NCI-H526 (cell line): Measurements from ENCODE around the gene PLCB4.
A peak's percentile ranks its signal among the peaks of the same experiment; 100 is the strongest.

Experiments used
- DNase-seq, 2 experiments: peaks; one replicate each; lab custom pipeline; 2025; lab: John Stamatoyannopoulos, UW

PLCB4 gene

GRCh38 chr20:9402546-9402945 is 333.7 kb downstream of the PLCB4 start:
- no peak for DNase-seq

- no peak for DNase-seq
Observed at GRCh38 chr20:9403448-9403847, 334.6 kb downstream of the PLCB4 start.

GRCh38 chr20:9407805-9408421 is 339.0 kb downstream of the PLCB4 start:
- peak; percentile 44 to 76 for DNase-seq

GRCh38 chr20:9408422-9409300 is 339.8 kb downstream of the PLCB4 start:
- DNase-seq = no peak

GRCh38 chr20:9409352-9409751 is 340.5 kb downstream of the PLCB4 start:
- no peak for DNase-seq

- DNase-seq = no peak
Observed at GRCh38 chr20:9409981-9410380, 341.1 kb downstream of the PLCB4 start.

- no peak for DNase-seq
Observed at GRCh38 chr20:9411833-9412232, 342.9 kb downstream of the PLCB4 start.

GRCh38 chr20:9412309-9412708 is 343.4 kb downstream of the PLCB4 start:
- no peak for DNase-seq

- DNase-seq = no peak
Observed at GRCh38 chr20:9413001-9413400, 344.1 kb downstream of the PLCB4 start.

- no peak for DNase-seq
Observed at GRCh38 chr20:9415426-9415825, 346.5 kb downstream of the PLCB4 start.

- no peak for DNase-seq
Observed at GRCh38 chr20:9416421-9416820, 347.5 kb downstream of the PLCB4 start.

GRCh38 chr20:9417665-9418064 is 348.8 kb downstream of the PLCB4 start:
- DNase-seq = no peak

- no peak for DNase-seq
Observed at GRCh38 chr20:9422321-9423057, 353.6 kb downstream of the PLCB4 start.

- no peak for DNase-seq
Observed at GRCh38 chr20:9424551-9424950, 355.7 kb downstream of the PLCB4 start.

GRCh38 chr20:9427430-9428291 is 358.8 kb downstream of the PLCB4 start:
- no peak for DNase-seq

- no peak for DNase-seq
Observed at GRCh38 chr20:9428292-9428607, 359.4 kb downstream of the PLCB4 start.

- DNase-seq = no peak
Observed at GRCh38 chr20:9439806-9440205, 370.9 kb downstream of the PLCB4 start.

- no peak for DNase-seq
Observed at GRCh38 chr20:9440892-9441291, 372.0 kb downstream of the PLCB4 start.

- DNase-seq = no peak
Observed at GRCh38 chr20:9441948-9442347, 373.1 kb downstream of the PLCB4 start.

- DNase-seq = peak; percentile 52 to 66
Observed at GRCh38 chr20:9442858-9443257, 374.0 kb downstream of the PLCB4 start.

- DNase-seq = no peak
Observed at GRCh38 chr20:9444921-9445320, 376.0 kb downstream of the PLCB4 start.

GRCh38 chr20:9447182-9447581 is 378.3 kb downstream of the PLCB4 start:
- DNase-seq = no peak
